ENCODE results near the gene ZNF41. TPM values are rescaled to one million over a fixed set of nuclear protein-coding genes. Genes with fewer than 3 reads are reported as not detected.

ZNF41 gene
- total RNA-seq, 1 donor from 2014 or later: 10.4 TPM

DNA sequence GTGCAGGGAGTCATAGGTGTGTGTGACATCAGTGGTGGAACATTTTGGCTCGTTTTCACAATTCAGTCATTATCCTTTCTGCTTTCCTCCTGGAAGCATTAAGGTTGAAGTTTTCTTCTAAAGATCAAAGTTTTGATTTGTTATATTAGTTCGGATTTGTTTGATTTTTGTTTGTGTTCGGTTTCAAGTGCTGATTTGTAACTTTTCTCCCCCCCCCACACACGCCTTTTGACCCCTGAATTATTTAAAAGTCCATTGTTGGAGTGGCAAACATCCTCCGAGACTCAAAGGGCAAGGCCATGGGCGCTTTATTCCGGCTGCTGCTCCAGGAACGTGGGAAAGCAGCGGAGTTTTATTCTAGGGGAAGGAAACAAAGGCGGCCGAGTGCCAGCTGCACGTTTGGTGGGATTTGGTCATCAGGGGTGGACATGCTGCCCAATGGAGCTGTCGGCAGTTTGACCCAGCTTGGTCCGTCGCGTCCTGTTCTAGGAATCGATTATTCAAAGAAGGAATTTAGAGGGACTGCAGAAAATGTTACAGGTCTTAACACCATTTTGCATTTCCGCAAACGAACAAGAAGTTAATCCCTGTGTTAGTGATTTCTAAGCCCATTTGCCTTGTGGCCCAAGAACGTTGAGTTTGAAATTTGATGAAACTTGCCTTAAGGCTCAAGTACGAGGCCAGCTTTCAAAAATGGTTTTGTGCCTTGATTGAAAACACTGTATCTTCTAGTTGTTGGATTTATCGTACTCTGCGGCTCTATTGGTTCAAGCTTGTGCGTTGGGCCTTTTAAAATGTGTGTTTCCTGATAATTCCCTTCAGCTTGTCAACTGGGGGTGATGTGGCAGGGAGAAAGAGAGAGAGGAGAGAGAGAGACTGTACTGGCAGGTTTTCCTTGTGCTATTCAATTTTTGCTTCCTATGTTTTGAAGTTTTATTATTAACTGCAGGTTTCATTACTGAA, 565 bp upstream of the ZNF41 start:
- Histone ChIP-seq H3K36me3 (no peaks in the 10 kb centered on the region), H3K27ac (peak overlapping the region; percentile 95), H3K9me3 (no peaks in the 10 kb centered on the region), H3K27me3 (ENCODE audit: low read depth) (no peaks in the 10 kb centered on the region), H3K4me3 (peak overlapping the region; percentile 70), H3K4me1 (peaks cover 13% of the 10 kb centered on the region)
- intact Hi-C loops (cut with DNase I): no loop called here
- TF ChIP-seq, protein P1, sequence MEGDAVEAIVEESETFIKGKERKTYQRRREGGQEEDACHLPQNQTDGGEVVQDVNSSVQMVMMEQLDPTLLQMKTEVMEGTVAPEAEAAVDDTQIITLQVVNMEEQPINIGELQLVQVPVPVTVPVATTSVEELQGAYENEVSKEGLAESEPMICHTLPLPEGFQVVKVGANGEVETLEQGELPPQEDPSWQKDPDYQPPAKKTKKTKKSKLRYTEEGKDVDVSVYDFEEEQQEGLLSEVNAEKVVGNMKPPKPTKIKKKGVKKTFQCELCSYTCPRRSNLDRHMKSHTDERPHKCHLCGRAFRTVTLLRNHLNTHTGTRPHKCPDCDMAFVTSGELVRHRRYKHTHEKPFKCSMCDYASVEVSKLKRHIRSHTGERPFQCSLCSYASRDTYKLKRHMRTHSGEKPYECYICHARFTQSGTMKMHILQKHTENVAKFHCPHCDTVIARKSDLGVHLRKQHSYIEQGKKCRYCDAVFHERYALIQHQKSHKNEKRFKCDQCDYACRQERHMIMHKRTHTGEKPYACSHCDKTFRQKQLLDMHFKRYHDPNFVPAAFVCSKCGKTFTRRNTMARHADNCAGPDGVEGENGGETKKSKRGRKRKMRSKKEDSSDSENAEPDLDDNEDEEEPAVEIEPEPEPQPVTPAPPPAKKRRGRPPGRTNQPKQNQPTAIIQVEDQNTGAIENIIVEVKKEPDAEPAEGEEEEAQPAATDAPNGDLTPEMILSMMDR (IDR thresholded peaks at IDR 0.05): no peak
- DNase-seq (peak; percentile 44), ATAC-seq (peak in 1 of 2 donors; percentile 16)

DNA sequence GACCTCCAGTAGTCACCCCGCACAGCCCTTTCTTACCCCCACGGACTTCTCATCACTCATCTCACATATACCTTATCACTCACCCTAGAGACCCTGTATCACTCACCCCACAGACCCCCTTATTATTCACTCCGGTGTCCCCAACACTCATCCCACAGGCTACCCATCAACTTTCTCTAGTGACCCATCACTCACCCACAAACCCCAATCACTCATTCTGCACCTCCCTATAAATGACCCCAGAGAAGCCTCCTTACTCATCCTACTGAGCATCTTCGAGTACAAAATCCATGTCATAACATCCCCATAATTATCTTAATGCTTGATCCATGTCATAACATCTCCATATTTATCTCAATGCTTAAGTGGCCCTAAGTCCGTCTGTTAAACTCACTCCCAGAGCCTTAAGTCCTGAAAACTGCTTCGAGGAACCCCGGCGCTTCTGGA, 934 bp downstream of the ZNF41 start:
- Histone ChIP-seq H3K9me3 (no peaks in the 10 kb centered on the region), H3K36me3 (no peaks in the 10 kb centered on the region), H3K27ac (peak overlapping the region; percentile 95), H3K27me3 (ENCODE audit: low read depth) (no peaks in the 10 kb centered on the region), H3K4me1 (peaks cover 13% of the 10 kb centered on the region), H3K4me3 (peak overlapping the region; percentile 70)
- ATAC-seq: no peak
- TF ChIP-seq, protein P1 (IDR thresholded peaks at IDR 0.05): no peak
- no peak for DNase-seq
- intact Hi-C loops (cut with DNase I): no loop called here

DNA sequence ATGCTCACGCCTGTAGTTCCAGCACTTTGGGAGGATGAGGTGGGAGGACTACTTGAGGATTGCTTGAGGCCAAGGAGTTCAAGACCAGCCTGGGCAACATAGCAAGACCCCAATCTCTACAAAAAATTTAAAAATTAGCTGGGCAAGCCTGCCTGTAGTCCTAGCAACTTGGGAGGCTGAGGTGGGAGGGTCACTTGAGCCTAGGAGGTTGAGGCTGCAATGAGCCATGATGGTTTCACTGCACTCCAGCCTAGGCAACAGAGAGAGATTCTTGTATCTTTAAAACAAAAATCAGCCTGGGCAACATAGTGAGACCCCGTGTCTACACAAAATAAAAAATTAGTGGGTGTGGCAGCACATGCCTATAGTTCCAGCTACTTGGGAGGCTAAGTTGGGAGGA, 1.9 kb downstream of the ZNF41 start:
- no peaks in the 10 kb centered on the region for H3K27me3 ChIP-seq (ENCODE audit: low read depth)
- TF ChIP-seq, protein P1 (IDR thresholded peaks at IDR 0.05): no peak
- no peaks in the 10 kb centered on the region for H3K9me3 ChIP-seq
- peaks cover 13% of the 10 kb centered on the region for H3K4me1 ChIP-seq
- ATAC-seq (no peak), DNase-seq (no peak)
- no peaks in the 10 kb centered on the region for H3K36me3 ChIP-seq
- intact Hi-C loops (cut with DNase I): no loop called here
- H3K27ac ChIP-seq: no peak overlapping the region
- H3K4me3 ChIP-seq: no peak overlapping the region

DNA sequence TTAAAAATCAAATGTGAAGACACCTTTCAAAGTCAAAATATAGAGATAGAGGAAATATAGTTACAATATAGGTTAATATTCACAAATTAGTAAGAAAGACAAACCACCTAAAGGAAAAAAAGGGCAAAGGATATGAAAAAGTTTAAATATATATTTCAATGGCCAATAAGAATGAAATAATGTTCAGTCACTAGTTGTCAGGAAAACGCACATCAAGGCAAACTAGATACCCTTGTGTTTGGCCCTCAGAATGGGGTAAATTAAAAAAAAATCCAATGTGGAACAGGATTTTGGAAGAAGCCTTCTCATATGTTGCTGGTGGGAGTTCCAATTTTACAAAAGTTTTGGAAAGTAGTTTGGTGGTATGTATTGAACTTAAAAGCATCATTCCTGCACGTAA, 2.4 kb downstream of the ZNF41 start:
- Histone ChIP-seq H3K4me3 (no peak overlapping the region), H3K27me3 (ENCODE audit: low read depth) (no peaks in the 10 kb centered on the region), H3K9me3 (no peaks in the 10 kb centered on the region), H3K36me3 (no peaks in the 10 kb centered on the region), H3K27ac (no peak overlapping the region), H3K4me1 (peaks cover 13% of the 10 kb centered on the region)
- ATAC-seq: no peak
- TF ChIP-seq, protein P1 (IDR thresholded peaks at IDR 0.05): no peak
- DNase-seq: no peak
- intact Hi-C loops (cut with DNase I): no loop called here

DNA sequence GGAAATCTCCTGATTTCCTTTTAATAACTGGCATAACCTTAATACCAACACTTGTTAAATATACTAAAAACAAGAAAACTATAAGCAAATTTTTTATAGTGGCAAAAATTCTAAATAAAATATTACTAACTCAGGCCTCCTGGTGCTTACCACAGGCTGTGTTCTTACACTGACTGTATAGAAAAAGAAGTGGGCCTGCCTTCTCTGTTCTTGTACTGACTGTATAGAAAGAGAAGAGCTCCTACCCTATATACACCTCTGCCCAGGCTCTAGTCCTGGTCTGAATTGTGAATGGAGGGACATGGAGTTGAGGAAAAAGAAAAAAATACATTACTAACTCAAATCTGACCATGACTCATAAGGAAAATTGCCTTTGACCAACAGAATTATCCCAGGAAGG, 7.5 kb downstream of the ZNF41 start:
- no peaks in the 10 kb centered on the region for H3K9me3 ChIP-seq
- no peaks in the 10 kb centered on the region for H3K36me3 ChIP-seq
- intact Hi-C loops (cut with DNase I): no loop called here
- no peaks in the 10 kb centered on the region for H3K4me1 ChIP-seq
- DNase-seq: no peak
- no peak overlapping the region for H3K27ac ChIP-seq
- TF ChIP-seq, protein P1 (IDR thresholded peaks at IDR 0.05): no peak
- H3K4me3 ChIP-seq: no peak overlapping the region
- H3K27me3 ChIP-seq (ENCODE audit: low read depth): no peaks in the 10 kb centered on the region
- no peak for ATAC-seq

All from lower lobe of right lung (tissue), 2 donors.